Inferior parietal cortex (tissue), 1 donor: Measurements from ENCODE around the gene CYP26B1.

ENCODE experiments used
- DNase-seq: peaks from one replicate; pipeline ENCODE4 v3.0.0-alpha.2; 2016; ENCODE audit errors: extremely low spot score

Gene CYP26B1

DNA sequence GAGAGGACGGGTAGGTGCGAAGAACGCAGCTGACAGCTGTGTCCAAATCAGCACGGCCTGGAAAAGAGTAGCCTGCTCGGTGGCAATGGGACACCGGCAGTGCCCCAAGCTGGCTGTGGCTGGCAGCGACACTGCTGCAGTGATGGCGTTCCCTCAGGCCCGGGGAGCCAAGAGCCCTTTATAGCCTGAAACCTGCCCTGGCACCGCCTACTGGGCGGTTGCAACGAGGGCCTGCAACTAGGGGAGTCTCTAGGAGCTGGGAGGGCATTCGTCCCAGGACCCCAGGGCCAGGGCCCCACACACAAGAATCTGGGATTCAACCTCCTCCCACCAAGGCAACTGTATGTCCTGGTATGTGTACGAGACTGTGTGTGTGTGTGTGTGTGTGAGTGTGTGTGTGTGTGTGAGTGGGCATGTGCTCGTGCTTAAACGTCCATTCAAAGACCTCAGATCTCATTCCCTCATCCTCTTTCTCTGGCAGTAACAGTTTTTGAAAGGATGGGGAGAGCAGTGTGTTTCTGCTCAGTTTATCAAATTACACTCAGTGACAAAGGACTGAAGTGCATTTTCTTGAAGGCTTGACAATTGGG lies 6.8 kb upstream of the CYP26B1 start:
- no peak for DNase-seq

DNA sequence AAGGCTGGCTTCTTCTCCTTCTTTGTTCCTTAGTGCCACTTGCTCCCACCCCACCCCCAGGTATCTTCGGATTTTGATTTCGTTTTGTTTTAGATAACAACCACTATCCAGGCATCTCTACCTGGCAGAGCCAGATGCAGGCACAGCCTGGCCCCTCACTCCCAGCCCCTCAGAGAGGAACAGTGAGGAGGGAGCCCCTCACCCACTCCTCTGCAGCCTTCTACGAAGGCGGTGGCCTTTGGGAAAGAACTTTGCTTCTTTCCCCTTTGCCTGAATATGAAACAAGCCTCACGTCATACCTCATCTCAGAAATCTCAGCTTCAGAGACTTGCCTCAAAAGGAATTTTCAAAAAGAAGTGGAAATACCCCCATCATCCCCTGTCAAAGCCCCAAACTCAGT lies 6.3 kb upstream of the CYP26B1 start:
- no peak for DNase-seq

DNA sequence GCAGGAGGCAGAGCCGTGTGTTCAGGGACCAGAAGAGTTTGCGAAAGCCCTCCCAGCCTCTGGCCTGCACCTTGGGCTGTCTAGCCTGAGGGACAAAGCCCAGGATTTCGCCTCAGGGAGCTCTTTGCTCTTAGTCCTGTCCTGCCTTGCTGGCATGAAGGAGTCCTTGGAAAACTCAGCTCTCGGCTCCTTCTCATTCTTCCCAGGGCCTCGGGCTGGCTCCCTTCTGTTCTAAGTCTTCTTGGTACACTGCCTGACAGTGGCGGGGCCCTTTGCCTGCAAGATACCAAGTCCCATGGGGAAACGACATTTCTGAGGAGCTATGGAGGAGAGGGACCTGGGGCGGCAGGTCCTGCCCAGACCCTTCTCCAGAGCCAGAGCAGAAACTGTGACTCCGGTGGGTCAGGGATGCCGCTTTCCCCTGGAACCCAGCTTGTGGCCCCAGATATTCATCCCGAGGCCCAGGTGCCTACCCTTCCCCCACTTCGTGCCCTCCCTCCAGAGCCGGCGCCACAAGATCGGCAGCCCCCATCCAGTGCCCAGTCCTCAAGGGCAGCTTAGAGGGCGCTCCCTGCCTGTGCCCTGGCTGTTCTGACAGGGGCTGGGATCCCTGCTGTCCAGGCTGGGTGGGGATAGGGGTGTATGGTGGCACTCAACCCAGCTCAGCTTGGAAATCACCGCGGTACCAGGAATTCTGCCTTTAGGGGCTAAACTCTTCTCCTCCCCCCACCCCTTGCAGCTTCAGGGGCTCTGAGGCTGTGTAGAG lies 5.5 kb upstream of the CYP26B1 start:
- no peak for DNase-seq

DNA sequence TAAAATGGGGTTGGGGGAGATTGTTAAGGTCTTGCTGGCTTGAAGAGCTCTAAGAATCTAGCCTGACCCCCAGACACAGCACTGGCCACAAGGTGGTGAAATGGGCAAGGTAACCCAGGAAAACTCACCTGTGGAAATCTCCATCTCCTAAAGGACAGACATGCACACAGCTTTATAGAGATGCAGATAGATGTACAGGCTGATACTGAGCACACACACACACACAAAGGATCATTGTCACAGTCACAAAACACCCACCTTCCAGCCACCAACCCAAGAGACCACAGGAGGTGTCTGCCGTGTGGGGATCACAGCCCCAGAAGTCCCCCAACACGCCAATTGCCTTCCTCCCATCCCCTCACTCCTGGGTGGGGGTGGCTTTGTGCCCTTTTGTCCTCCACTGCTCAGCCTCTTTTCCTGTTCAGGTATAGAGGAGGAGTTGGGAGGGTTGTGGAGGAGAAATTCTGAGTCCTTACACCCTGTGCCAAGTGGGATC lies 3.2 kb upstream of the CYP26B1 start:
- no peak for DNase-seq

DNA sequence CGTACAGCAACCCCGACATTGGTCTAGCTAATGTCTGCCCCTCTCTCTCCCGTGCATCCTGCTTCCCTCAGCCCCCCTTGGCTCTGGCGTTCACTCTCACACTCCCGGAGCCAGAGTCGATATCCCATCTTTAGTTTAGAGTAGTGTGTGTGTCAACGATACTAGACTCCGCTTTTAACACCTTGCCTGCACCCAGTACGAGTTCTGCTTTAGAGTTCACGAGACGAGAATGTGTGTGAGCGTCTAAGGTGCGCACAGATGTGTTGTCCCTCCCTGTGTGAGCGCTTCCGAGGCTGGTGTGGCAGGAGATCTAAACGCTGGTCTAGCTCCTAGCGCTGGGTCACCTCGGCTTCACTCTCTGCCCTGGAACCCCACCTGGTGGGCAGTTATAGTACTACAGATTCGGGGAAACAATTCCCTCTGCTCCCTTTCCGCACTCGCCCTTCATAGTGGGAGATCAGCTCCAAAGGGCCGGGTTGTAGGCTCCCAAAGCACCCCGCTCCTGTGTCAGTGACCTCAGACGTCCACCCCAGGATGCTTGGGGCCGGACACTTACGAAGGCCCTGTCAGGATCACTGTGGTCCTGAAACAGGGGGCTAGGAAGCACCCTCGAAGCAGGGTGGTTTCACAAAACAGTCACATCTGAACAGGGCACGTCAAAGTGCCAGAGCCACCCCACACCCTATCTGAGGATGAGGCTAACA lies 2.6 kb upstream of the CYP26B1 start:
- DNase-seq = peak; percentile 95

DNA sequence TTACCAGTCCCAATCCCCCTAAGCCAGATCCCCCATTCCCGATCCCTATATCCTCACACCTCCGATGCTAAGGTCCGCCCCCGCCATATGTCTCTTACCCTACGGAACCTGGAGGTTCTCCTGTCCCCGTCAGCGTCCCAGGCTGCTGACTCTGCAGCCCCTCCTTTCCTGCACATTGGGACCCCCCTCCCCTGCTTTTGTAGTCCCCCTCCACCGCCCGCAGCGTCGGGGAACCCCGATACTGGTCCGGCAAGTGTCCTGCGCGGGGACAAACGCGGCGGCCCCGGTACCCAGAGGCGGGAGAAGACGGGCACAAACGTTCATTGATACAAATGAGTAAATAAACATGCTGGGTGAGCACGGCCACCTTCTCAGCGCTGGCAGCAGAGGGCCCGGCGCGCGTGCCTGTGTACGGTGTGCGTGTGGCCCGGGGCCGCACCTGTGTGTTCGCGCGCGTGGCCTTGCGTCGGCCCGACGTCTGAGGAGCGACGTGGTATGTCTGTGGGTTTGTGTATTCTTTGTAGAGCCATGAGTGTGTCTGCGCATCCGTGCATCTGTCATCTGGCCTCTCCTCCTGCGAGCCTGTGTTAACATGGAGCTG lies 2.0 kb upstream of the CYP26B1 start:
- no peak for DNase-seq

DNA sequence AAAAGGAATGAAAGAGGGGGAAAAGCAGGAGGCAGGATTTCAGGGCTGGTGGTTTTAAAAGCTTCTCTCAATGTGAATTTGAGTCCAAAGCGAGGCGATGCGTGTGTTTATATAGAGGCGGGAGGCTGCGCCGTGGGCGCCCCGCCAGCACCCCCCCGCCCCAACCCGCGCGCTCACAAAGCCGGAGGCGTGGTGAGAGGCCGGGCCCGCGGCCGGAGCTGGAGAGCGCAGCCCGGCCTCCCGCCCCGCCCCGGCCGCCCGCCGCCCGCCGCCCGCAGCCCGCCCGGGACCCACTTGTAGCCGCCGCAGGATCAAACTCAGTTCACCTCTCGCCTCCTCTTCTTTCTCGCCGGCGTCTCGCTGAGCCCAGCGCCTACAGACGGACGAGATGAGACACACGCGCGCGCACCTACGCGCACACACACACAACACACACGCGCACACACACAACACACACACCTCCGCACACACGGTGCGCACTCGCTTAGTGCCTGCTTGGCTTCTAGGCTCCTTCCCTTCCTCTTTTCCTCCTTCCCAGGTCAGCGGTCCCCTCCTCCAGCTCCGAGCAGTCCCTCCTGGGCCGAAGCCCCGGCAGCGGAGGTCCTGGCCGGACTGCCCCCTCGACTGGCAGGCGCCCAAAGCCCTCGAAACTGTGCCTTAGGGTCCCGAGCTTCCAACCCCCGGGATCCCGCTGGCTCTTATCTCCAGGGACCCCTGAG lies 1.3 kb upstream of the CYP26B1 start:
- no peak for DNase-seq

DNA sequence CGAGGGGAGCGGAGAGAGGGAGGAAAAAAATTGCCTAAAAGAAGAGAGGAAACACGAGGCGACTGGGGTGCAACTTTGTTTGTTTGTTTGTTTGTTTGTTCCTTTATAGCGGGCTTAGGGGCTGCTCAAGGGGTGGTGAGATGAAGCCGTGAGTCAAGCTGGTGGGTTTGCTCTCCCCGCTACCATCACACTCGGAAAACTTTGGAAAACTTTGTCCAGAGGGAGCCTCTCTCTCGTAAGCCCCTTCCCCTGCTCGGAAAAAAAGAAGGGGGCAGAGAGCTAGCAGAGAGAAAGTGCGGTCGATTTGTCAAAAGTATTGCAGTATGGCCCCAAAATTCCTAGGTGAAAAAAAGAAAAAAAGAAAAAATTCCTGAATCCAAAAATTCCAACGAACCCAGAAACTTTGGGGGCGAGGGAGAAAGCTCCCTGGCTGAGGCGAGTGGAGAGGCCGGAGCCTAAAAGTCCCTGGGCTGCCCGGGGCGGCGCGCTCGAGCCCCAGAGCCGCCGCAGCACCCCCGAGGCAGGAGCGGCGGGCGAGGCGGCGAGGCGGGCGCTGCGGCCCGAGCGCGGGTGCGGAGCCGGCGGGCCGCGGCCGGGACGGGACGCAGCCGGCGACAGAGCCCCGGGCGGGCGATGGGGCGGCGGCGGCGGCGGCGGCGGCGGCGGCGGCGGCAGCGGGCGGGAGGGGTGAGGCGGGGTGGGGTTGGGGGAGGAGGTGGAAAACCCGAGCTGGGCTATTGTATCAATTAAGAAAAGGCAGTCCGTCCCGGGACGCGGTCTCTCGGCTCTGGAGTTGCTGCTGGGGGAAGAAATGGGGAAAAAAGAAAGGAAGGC lies 558 bp upstream of the CYP26B1 start:
- DNase-seq = no peak

DNA sequence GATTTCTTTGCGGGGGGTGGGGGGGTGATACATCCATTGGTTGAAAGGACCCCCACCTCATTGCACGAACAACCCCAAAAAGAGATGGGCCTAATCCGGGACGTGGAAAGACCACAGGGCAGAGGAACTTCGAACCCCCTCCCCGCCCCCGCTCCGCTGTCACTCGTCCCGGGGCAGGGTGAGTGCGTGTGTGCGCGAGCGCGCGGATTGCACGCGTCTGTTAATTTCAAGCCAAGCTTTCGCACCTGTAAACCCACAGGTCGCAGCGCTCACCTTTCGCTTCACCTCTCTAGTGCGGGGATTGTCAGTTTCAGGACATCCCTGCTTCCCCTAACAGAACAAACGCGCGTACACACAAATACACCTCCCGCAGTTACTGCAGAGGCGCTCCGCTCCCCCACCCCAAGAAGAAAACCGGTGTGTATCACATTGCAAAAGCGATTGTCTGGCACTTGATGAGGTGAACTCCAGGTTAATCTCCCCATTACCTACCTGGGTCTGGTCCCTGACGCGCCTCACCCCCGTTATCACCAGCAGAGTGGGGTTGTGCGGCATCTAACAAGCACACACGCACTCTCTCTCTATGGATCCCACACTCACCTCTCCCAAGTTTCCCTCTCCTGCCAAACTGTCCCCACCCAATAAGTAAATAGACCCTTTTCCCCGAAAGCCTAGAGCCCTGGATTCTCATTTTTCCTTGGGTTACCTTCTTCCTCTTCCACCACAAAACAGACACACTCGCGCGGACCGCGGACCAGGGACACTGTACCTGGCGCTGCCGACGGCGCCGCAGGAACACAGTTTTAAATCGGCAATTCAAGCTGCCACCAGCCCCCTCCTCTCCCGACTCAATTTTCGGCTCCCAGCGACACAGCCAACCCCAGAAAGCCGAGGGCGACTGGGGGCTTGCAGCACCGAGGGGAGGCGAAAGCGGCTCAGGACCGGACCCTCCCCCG lies 1.0 kb downstream of the CYP26B1 start:
- no peak for DNase-seq

DNA sequence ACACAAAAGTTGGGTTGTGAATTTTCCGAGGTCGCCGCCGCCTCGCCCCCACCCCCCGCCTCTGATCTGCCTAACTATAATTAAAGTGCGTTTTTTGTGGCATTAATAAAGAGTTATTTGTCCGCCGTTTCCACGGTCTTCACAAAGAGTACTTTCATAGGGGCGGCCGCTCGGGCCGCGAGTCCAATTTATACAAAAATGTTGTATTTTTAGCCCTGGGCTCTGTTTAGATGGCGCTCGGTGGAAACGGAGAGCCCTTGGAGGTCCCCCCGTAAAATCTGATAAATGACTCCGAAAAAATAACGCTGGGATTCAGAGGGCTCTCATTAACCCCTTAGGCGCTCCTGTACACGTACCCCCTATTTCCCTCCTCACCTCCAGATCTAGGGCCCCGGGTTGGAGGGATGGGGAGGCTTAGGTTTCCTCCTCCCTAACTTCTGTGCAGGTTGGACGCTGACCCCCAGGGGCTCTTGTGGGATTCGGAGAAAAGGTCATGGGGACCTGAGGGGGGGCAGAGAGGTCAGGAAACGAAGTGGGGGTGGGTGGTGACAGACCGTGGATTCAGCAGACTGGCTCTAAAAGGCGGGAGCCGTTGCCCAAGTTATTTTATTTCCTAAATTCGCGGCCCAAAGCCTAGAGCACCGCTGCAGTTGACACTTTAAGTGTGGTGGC lies 1.9 kb downstream of the CYP26B1 start:
- no peak for DNase-seq

DNA sequence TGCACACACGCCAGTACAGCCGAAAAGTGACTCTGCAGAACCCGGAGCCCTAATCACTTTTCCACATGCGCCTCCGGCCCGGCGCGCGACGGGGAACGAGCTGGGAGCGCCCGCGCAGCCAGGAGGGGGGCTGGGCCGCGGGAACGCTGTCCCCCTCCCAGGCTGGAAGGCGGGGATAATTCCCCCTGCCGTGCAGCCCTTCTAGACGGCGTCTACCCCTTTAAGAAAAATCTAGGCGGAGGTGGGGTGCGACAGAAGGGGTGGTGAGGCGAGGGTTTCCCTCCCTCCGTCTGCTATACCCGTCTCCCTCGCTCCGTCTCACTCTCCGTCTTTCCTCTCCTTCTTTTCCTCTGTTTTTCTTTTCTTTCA lies 2.4 kb downstream of the CYP26B1 start:
- DNase-seq = no peak

DNA sequence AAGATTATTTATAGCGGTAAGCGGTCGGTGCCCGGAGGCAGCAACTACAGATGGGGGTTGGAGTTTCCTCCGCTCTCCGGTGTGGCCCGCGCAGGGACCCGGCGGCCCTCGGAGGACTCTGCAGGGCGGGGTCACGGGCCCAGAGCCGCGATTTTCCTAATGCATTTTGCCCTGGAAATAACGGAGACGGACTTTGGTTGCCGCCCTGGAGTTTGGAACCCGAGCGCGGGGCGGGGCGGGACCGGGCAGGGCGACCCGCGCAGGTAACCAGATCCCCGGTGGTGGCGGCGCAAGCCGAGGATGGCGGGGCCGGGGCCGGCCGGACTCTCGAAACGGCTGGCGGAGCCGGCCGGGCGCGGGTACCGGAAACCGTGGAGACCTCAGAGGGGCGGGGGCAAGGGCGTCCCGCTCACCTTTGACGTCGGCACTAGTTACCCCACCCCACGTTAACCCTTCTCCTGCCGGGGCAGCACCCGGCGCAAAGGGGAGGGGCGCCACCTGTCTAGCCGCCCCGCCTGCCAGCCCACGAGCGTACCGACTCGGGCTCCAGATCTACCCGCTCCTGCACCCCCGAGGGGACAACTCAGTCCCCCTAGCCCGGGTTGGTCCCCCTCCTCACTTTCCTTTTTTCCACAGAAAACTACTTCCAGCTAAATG lies 2.9 kb downstream of the CYP26B1 start:
- DNase-seq = no peak

DNA sequence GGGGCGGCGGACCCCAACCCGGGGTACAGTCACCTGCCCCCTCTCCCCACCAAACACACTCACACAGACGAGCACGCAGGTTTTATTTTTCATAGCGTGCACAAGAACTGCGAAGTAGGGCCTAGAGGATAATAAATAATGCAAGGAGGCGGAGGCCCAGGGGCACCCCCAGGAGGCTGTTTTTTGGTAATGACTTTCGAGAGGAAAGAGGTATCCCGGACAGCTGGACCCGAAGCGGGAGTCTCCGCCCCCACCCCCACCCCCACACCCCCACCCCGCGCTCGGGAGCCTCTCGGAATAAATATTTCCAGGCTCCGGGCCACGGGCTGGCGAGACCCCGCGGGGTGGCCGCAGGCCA lies 3.4 kb downstream of the CYP26B1 start:
- no peak for DNase-seq

DNA sequence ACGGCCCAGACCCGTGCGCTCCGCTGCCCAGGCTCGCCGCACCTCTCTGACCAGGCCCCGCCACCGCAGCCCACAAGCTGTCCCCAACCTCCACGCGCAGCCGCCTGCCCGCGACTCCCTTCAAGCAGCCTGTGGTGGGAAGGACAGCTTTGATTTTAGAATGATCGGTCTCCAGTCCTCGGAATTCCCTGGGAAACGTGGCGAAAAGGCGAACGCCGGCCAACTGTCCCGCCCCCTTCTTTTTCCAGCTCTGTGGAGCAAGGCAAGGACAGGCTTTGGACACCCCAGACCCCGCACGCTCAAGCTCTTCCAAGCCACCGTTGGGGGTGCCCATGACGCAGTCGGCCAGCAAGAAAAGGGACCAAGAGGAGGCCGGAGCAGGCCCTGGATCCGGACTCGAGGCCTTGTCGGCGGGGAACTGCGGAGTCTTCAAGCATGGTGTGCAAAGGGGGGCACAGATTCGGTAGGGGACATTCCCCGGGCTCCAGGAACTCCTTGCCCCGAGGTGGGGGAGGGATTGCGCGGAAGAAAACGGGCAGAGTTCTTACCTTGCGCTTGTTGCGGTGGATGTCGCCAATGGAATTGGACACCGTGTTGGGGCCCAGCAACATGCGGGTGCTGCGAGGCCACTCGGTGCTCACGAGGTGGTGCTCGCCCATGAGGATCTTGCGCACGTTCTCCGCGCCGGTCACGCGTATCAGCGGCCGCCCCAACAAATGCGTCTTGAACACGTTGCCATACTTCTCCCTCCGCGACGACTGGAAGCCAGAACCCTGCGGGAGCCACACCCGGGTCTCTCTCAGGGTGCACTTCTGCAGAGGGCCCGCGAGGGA lies 4.0 kb downstream of the CYP26B1 start:
- no peak for DNase-seq

DNA sequence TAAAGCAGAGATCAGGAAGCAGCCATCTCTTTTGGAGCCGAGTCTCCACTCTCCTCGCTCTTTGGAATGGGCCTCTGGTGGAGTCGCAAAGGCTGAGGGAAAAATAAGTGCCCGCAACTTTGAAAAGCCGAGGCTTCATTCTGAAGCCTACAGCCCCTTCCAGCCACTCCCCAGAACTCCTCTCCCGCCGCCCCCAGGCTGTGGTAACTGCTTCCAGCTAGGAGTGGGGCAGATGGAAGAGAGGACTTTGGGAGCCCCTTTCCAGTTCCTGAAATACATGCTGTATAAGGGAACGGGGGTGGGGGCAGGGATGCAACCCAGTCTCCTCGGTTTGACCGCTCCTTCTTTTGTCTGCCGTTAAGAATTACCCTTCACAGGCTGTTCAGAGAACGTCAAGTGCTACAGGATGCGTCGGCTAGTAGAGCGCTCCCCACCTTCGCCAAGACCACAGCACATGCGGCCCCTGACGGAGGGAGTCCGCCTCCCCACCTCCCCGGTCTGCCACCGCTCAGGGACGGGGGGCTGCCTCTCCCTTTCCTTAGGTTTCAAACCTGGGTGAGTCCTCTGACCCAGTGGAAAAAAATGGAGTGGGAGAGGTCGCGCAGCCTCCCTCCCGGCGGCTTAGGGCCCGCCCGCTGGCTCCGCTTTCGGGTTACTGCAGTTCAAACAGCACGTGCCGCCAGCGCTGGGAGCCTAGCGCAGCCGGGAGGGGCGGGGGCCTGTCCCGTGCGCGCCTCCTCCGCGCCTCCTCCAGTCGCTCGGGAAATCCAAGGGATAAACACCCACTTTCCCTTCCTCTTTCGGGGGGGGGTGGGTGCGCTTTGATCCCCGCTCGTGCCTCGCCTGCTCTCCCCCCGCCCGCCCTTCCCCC lies 4.9 kb downstream of the CYP26B1 start:
- DNase-seq = no peak

DNA sequence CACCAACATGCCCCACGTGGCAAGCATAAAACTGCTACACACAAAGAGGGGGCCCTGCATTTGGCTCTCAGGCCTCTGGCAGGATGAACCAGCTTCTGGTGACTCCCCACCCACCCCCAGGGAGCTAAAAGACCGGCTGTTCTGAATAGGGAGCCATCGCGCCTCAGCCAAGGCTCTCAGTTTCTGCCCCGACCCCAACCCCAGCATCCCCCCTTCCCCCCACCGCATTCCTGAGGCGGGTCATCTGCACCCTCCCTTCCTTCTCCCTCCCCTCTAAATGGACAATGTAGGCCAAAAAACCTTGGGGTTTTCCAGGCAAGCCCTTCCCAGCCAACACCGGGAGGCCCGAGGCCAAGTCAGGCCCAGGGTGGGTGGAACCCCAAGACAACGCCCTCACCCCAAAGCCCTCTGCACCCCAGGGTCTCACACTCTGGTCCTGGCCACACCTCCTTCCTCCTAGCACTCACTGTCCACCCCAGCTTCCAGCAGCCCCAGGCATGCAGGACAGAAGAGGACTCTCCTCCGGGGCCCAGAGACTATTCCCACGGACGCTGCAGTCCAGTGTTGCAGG lies 5.7 kb downstream of the CYP26B1 start:
- no peak for DNase-seq
